Activated CD8-positive, alpha-beta memory T cell treated with anti-CD3 and anti-CD28 coated beads, Interleukin-2, amount 50 U/mL, for 24 hours (primary cell): Measurements from ENCODE around the gene PPP6R1.

Experiments used
- DNase-seq: peaks from one replicate; pipeline ENCODE4 v3.0.0-alpha.2; 2020; ENCODE audit errors: extremely low read depth

PPP6R1 gene

GRCh38 chr19:55181740-55182139, 77.1 kb downstream of the PPP6R1 start:
- DNase-seq = no peak
